Right renal cortex interstitium (tissue), 3 donors: ENCODE data around the gene CDKN1B. TPM values are rescaled to one million over a fixed set of nuclear protein-coding genes. Genes with fewer than 3 reads are reported as not detected.

Experiments used
- DNase-seq, 3 donors: peaks; one replicate each; pipeline ENCODE4 v3.0.0-alpha.2; 2013; ENCODE audit warnings: low read depth in 3 of 3, low spot score in 2 of 3
- polyA plus RNA-seq, 3 donors: library from polyadenylated mRNA; unstranded; fragments of 120-200 nt; gene quantifications; one replicate each; pipeline ENCODE4 v1.2.1, GENCODE V29; 2013; ENCODE audit not compliant: insufficient read length in 3 of 3

Gene CDKN1B
- polyA plus RNA-seq, 3 donors: 68.3 to 81.7 (median 71.9) TPM

DNA sequence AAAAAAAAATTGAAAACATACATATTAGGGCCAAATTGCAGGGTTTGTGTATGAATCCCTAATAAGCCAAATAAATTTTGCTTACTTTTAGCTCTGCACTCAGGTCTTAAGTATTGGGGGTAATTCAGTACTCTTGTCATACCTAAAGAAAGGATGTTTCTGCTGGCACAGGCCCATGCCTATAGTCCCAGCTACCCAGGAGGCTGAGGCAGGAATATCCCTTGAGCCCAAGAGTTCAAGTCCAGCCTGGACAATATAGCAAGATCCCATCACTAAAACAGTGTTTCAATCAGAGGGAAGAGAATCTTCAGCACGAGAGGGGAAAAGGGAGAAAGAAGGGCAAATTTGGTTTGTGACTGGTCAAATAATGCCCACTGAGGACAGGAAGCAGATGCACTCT lies 17.8 kb upstream of the CDKN1B start:
- DNase-seq: no peak

GRCh38 chr12:12700254-12700653 lies 16.9 kb upstream of the CDKN1B start:
- no peak for DNase-seq

DNA sequence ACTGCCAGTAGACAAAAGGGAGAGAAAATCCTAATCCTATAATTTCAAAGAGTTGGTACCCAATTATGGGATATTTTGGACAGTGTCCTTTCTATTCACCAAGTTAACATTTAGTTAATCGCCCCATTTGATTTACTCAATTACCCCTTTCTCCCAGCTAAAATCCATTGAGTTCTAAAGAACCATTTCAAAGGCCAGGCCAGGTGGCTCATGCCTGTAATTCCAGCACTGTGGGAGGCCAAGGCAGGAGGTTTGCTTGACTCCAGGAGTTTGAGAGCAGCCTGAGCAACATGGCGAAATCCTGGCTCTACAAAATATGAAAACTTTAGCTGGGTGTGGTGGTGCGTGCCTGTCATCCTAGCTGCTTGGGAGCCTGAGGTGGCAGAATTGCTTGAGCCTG lies 15.7 kb upstream of the CDKN1B start:
- no peak for DNase-seq

DNA sequence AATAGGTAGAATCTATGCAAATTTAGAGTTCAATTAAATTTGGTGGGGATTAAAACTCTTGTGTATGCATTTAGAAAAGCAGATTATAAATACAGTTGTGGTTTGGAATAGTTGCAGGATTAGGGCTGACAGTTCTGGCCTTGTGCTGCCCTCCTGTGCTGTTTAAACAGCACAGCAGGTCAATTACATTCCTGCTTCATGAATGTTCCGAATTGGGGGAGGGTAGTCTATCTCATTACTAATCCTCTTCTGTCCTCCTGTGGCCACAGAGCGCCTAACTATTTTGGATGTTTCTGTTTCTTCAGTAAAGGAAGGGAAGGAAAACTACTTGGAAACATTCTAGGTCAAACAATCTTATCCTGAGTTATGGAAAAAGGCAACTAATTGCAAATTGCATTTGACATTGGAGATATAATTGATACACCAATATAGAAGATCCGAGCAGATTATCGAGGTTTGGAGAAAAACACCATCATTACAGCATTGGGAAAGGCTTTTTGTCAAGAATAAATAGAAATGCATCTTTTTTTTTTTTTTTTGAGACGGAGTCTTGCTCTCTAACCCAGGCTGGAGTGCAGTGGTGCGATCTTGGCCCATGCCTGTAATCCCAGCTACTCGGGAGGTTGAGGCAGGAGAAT lies 12.5 kb upstream of the CDKN1B start:
- DNase-seq: no peak

DNA sequence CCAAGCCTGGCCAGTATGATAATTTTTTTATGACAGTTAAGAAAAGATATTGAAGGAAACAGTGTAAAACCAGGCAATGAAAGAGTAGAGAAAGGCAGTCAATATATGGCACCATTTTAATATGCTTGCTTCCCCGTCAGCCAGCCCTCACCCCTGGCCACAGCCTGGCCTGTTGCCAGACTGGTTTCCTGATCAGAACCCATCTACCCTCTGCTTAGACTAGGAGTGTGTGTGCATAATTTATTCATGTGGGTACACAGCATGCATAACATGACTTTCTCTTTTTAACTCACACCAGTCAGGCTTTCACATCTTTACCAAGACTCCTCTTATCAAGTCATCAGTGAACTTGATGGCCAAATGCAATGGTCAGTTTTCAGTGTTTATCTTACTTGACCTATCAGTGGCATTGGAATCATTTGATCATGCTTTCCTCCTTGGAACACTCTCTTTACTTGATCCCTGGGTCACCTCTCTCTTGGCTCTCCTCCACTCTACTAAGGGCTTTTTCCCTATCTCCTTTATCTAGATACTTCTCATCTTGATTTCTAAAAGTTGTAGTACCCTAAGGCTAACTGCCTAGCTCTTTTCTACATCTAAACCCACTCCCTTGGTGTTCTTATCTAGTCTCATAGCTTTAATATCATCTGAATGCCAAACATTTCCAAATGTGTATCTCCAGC lies 11.2 kb upstream of the CDKN1B start:
- DNase-seq: no peak

DNA sequence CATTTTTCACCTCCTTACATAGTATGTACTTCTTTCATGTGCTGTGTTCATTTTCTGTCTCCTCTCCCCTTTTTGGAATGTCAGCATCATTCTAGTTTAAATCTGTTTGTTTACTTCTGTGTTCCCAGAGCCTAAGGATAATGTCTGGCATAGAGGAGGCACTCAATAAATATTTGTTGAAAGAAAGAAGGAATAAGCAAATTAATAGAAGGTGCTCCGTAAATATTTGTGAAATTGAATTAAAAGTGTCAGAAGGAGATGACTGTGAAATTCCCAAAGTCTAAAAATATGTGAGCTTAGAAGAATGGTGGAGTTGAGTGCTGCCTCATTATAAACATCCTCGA lies 3.3 kb upstream of the CDKN1B start:
- DNase-seq: no peak

DNA sequence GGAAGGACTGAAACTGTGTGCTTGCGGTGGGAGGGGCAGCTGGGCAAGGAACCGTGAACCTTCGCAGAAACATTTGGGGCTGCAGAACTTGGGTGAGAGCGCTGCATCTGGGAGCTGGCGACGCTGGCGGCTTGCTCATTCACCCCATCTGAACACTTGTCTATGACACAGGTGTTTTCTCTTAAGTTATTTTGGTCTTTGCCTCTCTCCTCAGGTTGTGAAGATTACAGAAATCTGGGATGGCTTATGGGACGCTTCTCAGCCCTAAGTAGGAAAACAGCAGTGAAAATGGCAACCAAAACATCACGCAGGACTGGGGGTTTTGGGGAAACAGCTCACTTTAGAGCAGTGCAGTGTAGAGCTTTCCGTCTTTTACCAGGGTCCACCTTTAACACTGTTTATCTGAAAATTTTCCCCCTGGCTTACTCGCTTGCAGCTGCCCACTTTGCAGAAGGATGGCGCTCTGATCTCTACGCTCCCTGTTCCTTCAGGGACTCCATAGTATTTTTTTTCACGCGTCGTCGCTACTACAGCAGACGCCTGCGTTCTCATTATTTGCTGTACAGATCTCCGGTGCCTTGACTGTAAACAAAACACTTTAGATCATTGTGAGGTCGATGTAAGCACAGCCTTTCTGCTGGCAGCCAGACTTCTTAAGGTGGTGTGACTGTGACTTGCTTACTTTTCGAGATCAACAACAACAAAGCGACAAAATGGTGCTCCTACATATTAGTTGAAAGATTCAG lies 2.7 kb upstream of the CDKN1B start:
- DNase-seq: no peak

GRCh38 chr12:12715128-12715458 lies 2.1 kb upstream of the CDKN1B start:
- no peak for DNase-seq

DNA sequence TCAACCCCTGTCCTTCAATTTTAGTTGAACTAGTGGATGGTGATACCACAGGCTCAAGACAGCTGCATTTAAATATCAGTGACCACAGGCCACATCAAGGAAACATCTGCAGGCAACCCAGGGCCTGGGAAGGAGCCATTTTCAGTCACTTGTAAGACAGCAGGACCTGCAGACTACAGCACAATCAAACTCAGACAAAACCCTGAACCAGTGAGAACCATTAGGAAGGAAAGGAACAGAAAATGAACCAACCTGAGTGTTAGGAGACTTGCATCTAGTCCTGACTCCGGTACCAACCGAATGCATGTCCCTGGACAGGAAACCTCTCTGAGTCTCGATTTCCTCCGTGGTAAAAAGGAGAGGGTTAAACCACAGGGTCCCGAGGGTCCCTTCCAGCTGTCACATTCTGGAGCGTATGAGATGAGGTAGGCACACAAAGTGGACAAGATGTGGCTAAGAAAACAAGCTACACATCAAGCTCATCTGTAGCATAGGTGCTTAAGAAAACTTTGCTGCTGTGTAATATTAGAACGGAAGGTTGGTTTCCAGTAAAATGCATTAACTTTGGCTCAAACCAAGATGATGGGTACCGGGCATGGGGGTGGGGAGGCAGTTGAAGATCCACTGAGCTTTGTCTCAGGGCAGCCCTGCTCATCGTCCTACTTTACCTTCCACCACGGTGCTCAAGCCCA lies 1.6 kb upstream of the CDKN1B start:
- DNase-seq: no peak

DNA sequence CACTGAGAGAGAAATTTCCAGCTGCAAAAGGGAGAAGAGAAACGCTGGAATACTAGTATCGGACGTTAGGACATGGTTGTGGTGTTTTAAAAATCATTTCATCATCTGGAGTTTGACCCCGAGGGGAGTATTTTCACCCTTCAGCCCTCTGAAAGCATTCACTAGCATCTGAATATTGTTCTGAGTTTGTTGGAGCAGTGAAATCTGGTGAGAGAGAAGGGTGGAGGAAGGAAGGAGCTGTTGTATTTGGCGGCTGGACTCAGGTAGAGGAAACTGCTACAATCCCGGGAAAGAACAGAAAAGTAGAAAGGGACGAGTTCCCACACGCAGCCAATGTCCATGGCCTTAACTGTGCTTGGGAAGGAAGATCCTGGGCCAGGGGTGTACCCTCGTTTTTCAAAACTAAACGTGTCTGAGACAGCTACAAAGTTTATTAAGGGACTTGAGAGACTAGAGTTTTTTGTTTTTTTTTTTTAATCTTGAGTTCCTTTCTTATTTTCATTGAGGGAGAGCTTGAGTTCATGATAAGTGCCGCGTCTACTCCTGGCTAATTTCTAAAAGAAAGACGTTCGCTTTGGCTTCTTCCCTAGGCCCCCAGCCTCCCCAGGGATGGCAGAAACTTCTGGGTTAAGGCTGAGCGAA lies 896 bp upstream of the CDKN1B start:
- DNase-seq: no peak

DNA sequence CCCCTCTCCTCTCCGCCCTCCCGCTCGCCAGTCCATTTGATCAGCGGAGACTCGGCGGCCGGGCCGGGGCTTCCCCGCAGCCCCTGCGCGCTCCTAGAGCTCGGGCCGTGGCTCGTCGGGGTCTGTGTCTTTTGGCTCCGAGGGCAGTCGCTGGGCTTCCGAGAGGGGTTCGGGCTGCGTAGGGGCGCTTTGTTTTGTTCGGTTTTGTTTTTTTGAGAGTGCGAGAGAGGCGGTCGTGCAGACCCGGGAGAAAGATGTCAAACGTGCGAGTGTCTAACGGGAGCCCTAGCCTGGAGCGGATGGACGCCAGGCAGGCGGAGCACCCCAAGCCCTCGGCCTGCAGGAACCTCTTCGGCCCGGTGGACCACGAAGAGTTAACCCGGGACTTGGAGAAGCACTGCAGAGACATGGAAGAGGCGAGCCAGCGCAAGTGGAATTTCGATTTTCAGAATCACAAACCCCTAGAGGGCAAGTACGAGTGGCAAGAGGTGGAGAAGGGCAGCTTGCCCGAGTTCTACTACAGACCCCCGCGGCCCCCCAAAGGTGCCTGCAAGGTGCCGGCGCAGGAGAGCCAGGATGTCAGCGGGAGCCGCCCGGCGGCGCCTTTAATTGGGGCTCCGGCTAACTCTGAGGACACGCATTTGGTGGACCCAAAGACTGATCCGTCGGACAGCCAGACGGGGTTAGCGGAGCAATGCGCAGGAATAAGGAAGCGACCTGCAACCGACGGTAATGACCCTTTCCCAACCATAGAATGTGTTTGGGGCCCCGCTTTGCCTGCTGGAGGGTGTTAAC lies 615 bp downstream of the CDKN1B start:
- no peak for DNase-seq

DNA sequence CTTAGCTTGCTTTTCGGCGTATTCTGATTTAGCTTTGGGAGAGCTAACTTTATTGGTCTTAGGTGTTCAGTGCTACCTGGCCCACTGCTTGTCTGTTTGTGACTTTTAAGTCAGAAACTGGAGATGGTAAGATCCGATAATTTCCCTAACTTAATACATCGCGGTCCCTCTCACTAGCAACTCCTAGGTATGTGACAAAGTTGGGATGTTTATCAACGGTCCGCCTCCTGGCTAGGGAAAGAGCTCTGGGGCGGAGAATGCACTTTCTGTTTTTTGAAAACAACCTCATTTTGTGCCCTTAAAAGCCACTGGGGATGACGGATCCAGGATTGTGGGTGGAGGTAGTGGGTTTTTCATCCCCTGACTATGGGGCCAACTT lies 1.2 kb downstream of the CDKN1B start:
- no peak for DNase-seq

DNA sequence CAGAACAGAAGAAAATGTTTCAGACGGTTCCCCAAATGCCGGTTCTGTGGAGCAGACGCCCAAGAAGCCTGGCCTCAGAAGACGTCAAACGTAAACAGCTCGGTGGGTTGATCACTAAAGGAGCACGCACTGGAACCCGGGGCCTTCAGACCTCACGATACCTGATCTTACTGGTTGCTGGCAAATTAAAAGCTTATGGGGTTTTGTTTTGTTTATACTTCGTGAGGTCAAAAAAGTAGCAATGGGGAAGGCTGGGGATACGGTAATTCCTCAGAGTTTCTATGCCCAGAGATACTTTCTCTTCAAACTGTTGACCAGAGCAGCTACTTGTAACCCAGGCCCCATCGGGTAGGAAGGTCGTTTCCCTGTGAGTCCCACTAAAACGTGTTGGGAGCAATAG lies 1.7 kb downstream of the CDKN1B start:
- no peak for DNase-seq

DNA sequence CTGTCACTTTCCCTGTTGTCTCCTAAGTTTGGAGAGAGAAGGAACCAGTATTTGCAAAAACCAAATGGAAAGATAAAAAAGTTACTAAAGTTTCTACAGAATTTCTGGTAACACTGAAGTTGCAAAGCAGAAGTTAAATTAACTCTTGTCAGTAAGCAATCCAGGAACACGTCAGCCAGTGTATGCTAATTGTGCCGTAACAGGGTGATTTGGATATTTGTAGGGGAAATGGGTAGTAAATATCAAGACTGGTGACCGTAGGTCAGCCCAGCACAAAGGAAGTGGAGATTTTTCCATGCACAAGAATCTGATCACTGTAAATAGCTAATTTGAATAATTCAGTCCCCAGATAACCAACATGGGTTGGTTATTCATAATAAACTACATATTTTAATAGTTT lies 2.3 kb downstream of the CDKN1B start:
- no peak for DNase-seq

DNA sequence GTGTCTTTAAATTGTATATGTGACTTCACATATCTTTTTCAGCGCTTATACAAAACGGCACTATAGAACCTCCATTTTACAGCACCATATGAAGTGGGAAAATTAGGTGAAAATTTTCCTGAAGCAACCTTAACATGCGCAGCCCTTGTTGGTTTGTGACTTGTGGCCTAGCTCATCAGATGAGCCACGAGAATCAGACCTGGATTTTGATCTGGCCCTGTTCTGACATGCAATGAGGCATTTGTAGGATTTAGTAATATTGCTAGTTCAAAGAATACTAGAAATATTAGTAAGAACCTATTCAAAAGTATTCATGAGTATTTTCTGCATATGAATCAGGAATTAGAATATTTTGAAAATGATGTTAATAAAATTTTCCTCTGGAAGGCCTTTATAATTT lies 2.9 kb downstream of the CDKN1B start:
- DNase-seq: no peak

GRCh38 chr12:12720672-12721161 lies 3.5 kb downstream of the CDKN1B start:
- DNase-seq: no peak

- no peak for DNase-seq
These were observed 4.1 kb downstream of the CDKN1B start for GRCh38 chr12:12721176-12721751.

DNA sequence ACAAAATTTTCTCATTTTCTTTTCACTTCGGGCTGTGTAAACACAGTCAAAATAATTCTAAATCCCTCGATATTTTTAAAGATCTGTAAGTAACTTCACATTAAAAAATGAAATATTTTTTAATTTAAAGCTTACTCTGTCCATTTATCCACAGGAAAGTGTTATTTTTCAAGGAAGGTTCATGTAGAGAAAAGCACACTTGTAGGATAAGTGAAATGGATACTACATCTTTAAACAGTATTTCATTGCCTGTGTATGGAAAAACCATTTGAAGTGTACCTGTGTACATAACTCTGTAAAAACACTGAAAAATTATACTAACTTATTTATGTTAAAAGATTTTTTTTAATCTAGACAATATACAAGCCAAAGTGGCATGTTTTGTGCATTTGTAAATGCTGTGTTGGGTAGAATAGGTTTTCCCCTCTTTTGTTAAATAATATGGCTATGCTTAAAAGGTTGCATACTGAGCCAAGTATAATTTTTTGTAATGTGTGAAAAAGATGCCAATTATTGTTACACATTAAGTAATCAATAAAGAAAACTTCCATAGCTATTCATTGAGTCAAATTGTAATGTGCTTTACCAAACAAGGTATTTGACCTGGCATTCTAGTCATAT lies 4.8 kb downstream of the CDKN1B start:
- DNase-seq: no peak

DNA sequence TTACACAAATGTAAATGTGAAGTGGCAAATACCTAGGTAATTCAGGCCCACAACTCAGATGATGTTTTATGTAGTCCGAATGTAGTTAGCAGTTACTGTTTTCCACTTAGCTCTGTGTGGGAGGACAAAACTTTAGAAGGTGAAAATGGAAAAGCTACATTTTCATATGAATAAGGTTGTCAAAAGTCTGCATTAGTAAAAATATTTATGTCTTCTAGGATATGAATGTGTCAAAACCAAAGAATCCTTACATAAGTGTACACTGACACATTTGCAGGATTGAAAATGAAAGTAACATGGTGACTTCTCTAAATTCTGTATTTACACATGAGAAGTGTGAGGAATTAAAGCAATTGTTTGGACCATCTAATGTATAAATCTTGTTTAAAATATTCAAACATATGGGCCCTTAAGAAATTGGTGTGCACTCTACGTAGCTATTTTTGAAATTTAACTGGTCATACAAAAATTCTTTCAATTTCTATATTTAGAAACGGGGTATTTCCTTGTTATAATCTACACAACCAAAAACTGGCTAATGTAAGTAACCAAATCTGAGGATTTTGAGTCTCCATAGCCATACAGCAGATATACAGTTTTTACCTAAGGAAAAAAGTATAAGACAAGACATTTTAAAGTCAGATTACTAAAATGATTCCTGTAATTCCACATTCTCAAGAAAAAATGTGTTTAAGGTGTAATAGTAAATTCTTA lies 5.4 kb downstream of the CDKN1B start:
- DNase-seq: no peak
